Hematopoietic multipotent progenitor cell treated with erythropoietin and hydrocortisone succinate and interleukin-3 and kit ligand, for 15 days (in vitro differentiated cells): Measurements from ENCODE around the gene FAM3D.
"Not testable (repeated sequence)": the region's sequence is repeated elsewhere in the genome, so short reads cannot be mapped to it uniquely, and the experiment has no call there.

Experiments
- DNase-seq: peaks from one replicate; pipeline ENCODE4 v3.0.0-alpha.2; 2015; ENCODE audit warnings: low spot score

Gene FAM3D

GRCh38 chr3:58666683-58667082 is at the start of gene FAM3D:
TSS of gene FAM3D (minus strand) at chr3:58666774. CDS start at chr3:58655563, 11,211 bp downstream.
- DNase-seq = no peak

GRCh38 chr3:58713715-58714401 is 47.3 kb upstream of the FAM3D start:
- DNase-seq = no peak

GRCh38 chr3:58711871-58712270 is 45.3 kb upstream of the FAM3D start:
- DNase-seq = no peak

- DNase-seq = not testable (repeated sequence)
Observed at GRCh38 chr3:58708983-58709382, 42.4 kb upstream of the FAM3D start.

- DNase-seq = no peak
Observed at GRCh38 chr3:58708116-58708791, 41.7 kb upstream of the FAM3D start.

GRCh38 chr3:58707390-58707930 is 40.9 kb upstream of the FAM3D start:
- DNase-seq = no peak

GRCh38 chr3:58706395-58707167 is 40.0 kb upstream of the FAM3D start:
- DNase-seq = no peak

GRCh38 chr3:58704745-58705144 is 38.2 kb upstream of the FAM3D start:
- DNase-seq = no peak

- not testable (repeated sequence) for DNase-seq
Observed at GRCh38 chr3:58704304-58704703, 37.7 kb upstream of the FAM3D start.

- no peak for DNase-seq
Observed at GRCh38 chr3:58698246-58698645, 31.7 kb upstream of the FAM3D start.

GRCh38 chr3:58697561-58697960 is 31.0 kb upstream of the FAM3D start:
- no peak for DNase-seq

- DNase-seq = not testable (repeated sequence)
Observed at GRCh38 chr3:58696813-58697212, 30.2 kb upstream of the FAM3D start.

GRCh38 chr3:58696093-58696492 is 29.5 kb upstream of the FAM3D start:
- DNase-seq = no peak

GRCh38 chr3:58695284-58695683 is 28.7 kb upstream of the FAM3D start:
- not testable (repeated sequence) for DNase-seq

GRCh38 chr3:58693940-58694850 is 27.6 kb upstream of the FAM3D start:
- no peak for DNase-seq

- no peak for DNase-seq
Observed at GRCh38 chr3:58692484-58692883, 25.9 kb upstream of the FAM3D start.

- no peak for DNase-seq
Observed at GRCh38 chr3:58691997-58692396, 25.4 kb upstream of the FAM3D start.

GRCh38 chr3:58690490-58690889 is 23.9 kb upstream of the FAM3D start:
- DNase-seq = no peak

GRCh38 chr3:58688574-58688973 is 22.0 kb upstream of the FAM3D start:
- DNase-seq = no peak

GRCh38 chr3:58686847-58687246 is 20.3 kb upstream of the FAM3D start:
- no peak for DNase-seq

GRCh38 chr3:58685641-58686040 is 19.1 kb upstream of the FAM3D start:
- DNase-seq = no peak

GRCh38 chr3:58683466-58683865 is 16.9 kb upstream of the FAM3D start:
- no peak for DNase-seq
